Smooth muscle cell (in vitro differentiated cells): ENCODE results near the gene SLPI. TPM values are rescaled to one million over a fixed set of nuclear protein-coding genes. Genes with fewer than 3 reads are reported as not detected.

ENCODE experiments used
- DNase-seq: peaks from one replicate; lab custom pipeline; 2025; ENCODE audit not compliant: unreplicated experiment; lab: John Stamatoyannopoulos, UW
- H2AFZ ChIP-seq: fragments of 200-600 bp; sonication (generic); 2 replicates; pipeline ENCODE4 v1.6.0; 2016; ENCODE audit warnings: antibody characterized with exemption, low read depth, mild to moderate bottlenecking
- H3F3A ChIP-seq: fragments of 200-600 bp; sonication (generic); 2 replicates; pipeline ENCODE4 v1.6.0; 2017; ENCODE audit warnings: antibody characterized with exemption, low read depth
- H3K27ac ChIP-seq: fragments of 200-600 bp; sonication (generic); 2 replicates; pipeline ENCODE4 v1.5.1; 2016; ENCODE audit warnings: low read depth, mild to moderate bottlenecking
- H3K27me3 ChIP-seq: fragments of 200-600 bp; sonication (generic); 2 replicates; pipeline ENCODE4 v1.6.1; 2016; ENCODE audit warnings: low read depth, mild to moderate bottlenecking
- H3K36me3 ChIP-seq: fragments of 200-600 bp; sonication (generic); 2 replicates; pipeline ENCODE4 v1.5.1; 2016; ENCODE audit warnings: low read depth
- H3K4me1 ChIP-seq: fragments of 200-600 bp; sonication (generic); 2 replicates; pipeline ENCODE4 v1.5.1; 2016; ENCODE audit warnings: low read depth
- H3K4me2 ChIP-seq: fragments of 200-600 bp; sonication (generic); 2 replicates; pipeline ENCODE4 v1.6.0; 2016; ENCODE audit warnings: mild to moderate bottlenecking
- H3K4me3 ChIP-seq: fragments of 200-600 bp; sonication (generic); 2 replicates; pipeline ENCODE4 v1.5.1; 2016; ENCODE audit warnings: mild to moderate bottlenecking
- H3K79me2 ChIP-seq: fragments of 200-600 bp; sonication (generic); 2 replicates; pipeline ENCODE4 v1.6.0; 2016; ENCODE audit warnings: low read depth, mild to moderate bottlenecking
- H3K9ac ChIP-seq: fragments of 200-600 bp; sonication (generic); 2 replicates; pipeline ENCODE4 v1.6.0; 2016; ENCODE audit warnings: low read depth
- H3K9me3 ChIP-seq: fragments of 200-600 bp; sonication (generic); replicated peaks from 2 replicates; pipeline ENCODE4 v1.5.1; 2016; ENCODE audit warnings: low read depth
- H4K20me1 ChIP-seq: fragments of 200-600 bp; sonication (generic); 2 replicates; pipeline ENCODE4 v1.6.0; 2016; ENCODE audit warnings: low read depth
- CTCF ChIP-seq: fragments of 200-600 bp; sonication (generic); IDR thresholded peaks from 2 replicates; pipeline ENCODE4 v1.5.1; 2017; ENCODE audit warnings: borderline replicate concordance, mild to moderate bottlenecking, antibody characterized with exemption; ENCODE audit not compliant: insufficient read depth, poor library complexity, severe bottlenecking
- WGBS: methylation state at CpG from one replicate; pipeline ENCODE4 v1.1.7; 2016; ENCODE audit warnings: low lambda C conversion rate; 5-methylcytosine and 5-hydroxymethylcytosine counted together
- polyA plus RNA-seq: library from polyadenylated mRNA; unstranded; fragments of >200 nt; fragmentation: Nextera tagmentation; extraction: Ambion mirVana; gene quantifications from 2 replicates; pipeline ENCODE4 v1.2.1, GENCODE V29; 2016
- total RNA-seq: library from RNA; depleted of rRNA; stranded (reverse); fragments of >200 nt; gene quantifications from 2 replicates; pipeline ENCODE4 v1.2.3, GENCODE V29; 2014

The SLPI gene
- total and polyA plus RNA-seq, 2 experiments from 2014 or later: 0.63 to 3.1 TPM

GRCh38 chr20:45291526-45291925, 37.2 kb upstream of the SLPI start:
- Histone ChIP-seq H2AFZ (no peak overlapping the region), H3K79me2 (no peaks in the 10 kb centered on the region), H4K20me1 (no peaks in the 10 kb centered on the region), H3K27ac (no peak overlapping the region), H3K27me3 (peaks cover 2% of the 10 kb centered on the region), H3K9me3 (no peaks in the 10 kb centered on the region), H3F3A (peaks cover 3% of the 10 kb centered on the region), H3K4me2 (no peak overlapping the region), H3K36me3 (no peaks in the 10 kb centered on the region), H3K4me1 (no peaks in the 10 kb centered on the region), H3K9ac (no peak overlapping the region), H3K4me3 (no peak overlapping the region)
- 94% methylated on average over 9 of the region's 9 CpGs for WGBS
- no peak for TF ChIP-seq CTCF
- DNase-seq: no peak

GRCh38 chr20:45290677-45291355, 36.5 kb upstream of the SLPI start:
- no peak overlapping the region for H3K4me3 ChIP-seq
- H3F3A ChIP-seq: peaks cover 3% of the 10 kb centered on the region
- H3K9ac ChIP-seq: no peak overlapping the region
- peak overlapping the region; percentile 1 for H2AFZ ChIP-seq
- DNase-seq: peak; percentile 39
- 22% methylated on average over 8 of the region's 8 CpGs for WGBS
- no peaks in the 10 kb centered on the region for H4K20me1 ChIP-seq
- H3K4me1 ChIP-seq: no peaks in the 10 kb centered on the region
- no peaks in the 10 kb centered on the region for H3K79me2 ChIP-seq
- no peak overlapping the region for H3K4me2 ChIP-seq
- H3K27ac ChIP-seq: no peak overlapping the region
- no peaks in the 10 kb centered on the region for H3K36me3 ChIP-seq
- TF ChIP-seq CTCF: peak; percentile 78
- H3K9me3 ChIP-seq: no peaks in the 10 kb centered on the region
- peaks cover 2% of the 10 kb centered on the region for H3K27me3 ChIP-seq

GRCh38 chr20:45289942-45290676, 35.7 kb upstream of the SLPI start:
- TF ChIP-seq CTCF: no peak

More at GRCh38 chr20:45289942-45290676, 35.7 kb upstream of the SLPI start:
- no peak for DNase-seq
- Histone ChIP-seq H3K4me1 (no peaks in the 10 kb centered on the region), H3F3A (peaks cover 3% of the 10 kb centered on the region), H3K4me3 (no peak overlapping the region), H3K27ac (no peak overlapping the region), H3K9me3 (no peaks in the 10 kb centered on the region), H3K4me2 (no peak overlapping the region), H2AFZ (peak overlapping the region; percentile 1), H3K79me2 (no peaks in the 10 kb centered on the region), H3K9ac (no peak overlapping the region), H3K36me3 (no peaks in the 10 kb centered on the region), H3K27me3 (peaks cover 2% of the 10 kb centered on the region), H4K20me1 (no peaks in the 10 kb centered on the region)
- 84% methylated on average over 13 of the region's 13 CpGs for WGBS
